ENCODE results near the gene DAND5.

DAND5 gene

DNA sequence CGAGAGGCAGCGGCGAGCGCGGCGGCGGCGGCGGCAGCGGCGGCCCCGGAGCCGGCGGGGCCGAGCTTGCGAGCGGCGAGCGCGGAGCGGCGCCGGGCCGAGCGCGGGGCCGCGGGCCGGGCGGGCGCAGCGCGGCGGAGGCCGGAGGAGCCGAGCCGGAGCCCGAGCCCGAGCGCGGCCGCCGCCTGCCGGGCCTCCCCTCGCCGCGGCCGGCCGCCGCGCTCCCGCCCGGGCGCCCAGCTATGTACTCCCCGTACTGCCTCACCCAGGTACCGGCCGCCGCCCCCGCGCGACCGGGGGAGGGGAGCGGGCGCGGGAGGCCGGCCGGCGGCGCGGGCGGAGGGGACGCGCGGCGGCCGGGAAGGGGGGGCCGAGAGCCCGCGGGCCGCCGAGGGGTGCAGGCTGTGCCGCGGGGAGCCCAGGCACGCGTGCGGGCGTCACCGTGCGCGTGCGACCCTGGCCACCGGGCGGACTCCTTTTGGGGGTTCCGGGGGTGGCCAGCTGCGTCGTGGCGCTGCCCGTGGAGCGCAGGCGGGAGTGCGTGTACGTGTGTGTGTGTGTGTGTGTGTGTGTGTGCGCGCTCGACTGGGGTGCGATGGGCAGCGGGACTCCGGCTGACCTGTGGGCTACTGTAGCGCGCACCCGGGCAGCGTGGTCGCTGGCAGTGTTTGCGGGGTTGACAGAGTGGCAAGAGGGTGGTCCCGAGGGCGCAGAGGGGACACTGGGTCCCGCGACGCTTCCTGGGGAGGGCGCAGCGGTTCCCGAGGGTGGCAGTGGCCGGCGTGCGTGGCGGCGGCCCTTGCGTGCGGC is 26.4 kb downstream of the DAND5 start:
- DNase-seq: no peak

DNA sequence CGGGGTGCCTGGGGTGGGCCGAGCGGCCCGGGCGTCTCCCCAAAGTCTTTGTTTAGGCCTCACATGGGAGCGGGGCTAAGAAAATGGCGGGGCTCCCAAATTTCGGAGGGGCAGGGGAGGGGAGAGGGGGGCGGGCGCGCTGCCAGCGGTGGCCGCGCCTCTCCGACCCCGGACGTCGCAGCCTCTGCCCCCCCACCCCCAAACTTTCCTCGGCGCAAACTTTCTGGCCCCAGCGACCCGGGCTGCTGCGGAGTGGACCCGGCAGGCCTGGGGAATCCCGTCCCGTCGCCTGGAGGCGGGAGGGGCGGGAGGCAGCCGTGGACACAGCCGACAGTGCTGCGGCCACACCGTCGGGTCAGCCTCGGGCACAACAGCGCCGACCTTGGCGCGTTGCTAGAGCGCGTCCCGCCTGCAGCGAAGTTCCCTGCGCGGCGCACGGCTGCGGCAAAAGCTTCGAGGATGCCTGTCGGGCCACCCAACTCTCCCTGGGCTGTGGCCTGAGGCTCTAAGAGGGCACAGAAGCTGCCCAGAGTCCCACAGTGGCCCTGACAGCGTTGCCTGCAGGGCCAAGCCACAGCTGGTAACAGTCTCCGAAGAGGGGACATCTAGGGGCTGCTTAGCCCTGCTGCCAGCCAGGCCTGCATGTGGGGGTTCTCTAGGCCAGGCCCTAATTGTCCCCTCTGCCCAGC is 27.2 kb downstream of the DAND5 start:
- no peak for DNase-seq

DNA sequence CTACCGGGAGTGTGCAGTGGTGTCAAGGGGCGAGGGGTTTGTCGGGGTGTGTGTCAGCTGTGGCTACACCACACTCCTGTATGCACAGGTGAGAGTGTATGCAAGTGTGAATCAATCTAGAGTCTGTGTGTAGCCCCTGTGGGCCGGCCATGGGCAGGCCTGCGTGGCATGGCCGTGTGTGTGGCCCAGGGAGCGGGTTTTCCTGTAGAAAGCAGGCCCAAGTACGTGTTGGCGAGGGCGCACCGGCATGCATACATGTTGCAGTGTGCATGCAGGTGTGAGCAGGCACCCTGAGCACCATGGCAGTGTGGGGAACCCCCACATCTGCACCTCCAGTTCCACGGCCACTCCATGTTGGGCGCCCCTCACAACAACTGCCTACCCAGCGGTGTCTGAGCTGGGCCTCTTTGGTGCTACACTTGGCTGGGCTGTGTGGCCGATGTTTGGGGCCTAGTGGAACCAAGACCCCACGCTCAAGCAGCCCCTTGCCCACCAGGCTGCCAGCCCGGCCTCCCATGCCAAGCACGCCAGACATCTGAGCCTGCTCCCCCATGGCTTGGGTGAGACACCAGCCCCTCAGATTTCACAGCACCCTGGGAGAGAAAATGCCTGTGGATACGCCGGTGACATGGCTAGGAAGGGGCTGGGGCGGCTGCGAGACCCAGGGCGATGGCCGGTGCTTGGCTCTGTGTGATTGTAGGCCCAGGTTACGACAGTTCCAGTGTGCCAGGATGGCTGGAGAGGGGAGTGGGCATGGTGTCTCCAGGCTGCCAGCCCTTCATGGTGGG is 28.0 kb downstream of the DAND5 start:
- DNase-seq: no peak

DNA sequence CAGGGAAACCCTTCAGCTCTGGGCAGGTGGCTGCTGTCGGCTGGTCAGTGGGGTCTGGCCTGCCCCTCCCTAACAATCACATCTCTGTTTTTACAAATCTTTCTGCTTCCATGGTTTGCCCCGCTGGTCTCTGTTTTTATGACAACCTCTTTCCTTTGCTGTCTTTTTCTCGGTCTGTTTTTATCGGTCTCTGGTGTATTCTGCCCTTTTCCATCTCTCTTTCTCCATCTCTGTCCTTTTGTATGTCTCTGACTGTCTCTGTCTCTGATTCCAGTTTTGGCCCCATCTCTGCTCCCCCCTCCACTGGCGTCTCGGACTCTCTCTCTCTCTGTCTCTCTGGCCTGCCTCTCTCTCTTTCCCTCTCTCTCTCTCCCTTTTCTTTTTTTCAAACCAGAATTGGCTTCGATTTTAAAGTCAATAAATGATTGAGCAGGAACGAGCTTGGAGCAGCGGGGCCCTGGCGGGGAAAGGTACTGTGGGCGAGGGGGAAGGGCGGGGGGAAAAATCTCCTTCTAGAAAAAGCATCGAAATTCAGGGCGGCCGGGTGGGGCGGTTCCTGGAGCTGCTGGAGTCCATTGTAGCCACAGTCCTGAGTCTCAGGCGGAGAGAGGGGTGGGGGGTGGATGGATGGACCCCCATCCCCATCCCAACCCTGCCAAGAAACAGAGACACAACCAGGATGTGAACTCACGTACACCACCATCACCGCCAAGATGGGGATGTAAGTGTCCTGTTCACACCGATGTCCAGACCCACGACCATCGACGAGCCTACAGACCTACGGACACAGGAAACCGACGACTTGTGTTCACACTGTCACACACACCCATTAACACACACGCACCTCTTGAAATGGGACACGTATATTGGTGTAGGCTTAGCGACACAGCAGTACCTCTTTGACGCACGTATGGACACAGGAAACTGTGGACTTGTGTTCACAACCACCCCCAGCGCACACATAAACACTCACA is 28.9 kb downstream of the DAND5 start:
- DNase-seq: no peak

DNA sequence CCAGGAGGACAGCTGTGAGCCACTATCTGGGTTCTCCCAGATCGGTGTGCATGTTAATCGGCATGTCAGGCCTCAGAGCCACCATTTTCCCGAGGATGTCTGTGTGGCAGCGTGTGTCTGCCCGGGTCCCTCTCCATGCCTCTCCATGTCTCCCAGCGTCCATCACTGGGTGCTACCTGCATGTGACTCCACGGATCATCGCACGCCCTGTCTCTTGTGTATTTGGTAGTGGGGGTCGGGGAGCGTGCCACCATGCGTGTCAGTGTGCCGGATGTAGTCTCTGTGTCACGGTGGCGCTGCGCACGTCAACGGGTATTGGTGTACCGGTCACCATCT is 31.8 kb downstream of the DAND5 start:
- no peak for DNase-seq

DNA sequence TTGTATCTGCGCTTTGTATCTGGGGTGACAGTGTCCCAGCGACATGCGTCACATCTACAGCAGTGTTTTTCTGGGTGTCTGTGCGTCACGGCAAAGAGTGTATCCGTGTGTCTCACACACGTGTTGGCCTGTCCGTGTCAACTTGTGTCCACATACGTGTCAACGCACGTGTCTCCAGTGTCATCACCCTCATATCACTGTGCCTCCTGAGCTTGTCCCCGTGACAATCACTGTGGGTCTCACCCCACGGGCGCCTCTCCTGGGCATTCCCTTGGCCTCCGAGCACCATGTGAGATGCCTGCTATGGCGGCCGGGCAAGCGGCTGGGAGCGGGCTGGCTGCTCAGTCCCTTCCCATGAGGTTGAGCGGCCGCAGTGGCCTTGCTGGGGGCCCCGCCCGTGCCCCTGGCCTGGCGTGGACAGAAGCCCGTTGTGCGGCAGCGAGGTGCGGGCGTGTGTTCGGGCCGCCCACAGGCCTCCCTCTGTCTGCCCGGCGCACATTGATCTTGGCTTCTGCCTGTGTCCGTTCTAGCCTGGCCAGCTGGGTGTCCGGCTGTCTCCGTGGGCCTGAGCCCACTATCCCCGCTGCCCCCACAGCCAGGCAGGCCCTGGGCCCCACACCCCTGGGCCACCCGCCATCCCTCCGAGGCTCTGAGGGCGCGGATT is 32.3 kb downstream of the DAND5 start:
- no peak for DNase-seq

DNA sequence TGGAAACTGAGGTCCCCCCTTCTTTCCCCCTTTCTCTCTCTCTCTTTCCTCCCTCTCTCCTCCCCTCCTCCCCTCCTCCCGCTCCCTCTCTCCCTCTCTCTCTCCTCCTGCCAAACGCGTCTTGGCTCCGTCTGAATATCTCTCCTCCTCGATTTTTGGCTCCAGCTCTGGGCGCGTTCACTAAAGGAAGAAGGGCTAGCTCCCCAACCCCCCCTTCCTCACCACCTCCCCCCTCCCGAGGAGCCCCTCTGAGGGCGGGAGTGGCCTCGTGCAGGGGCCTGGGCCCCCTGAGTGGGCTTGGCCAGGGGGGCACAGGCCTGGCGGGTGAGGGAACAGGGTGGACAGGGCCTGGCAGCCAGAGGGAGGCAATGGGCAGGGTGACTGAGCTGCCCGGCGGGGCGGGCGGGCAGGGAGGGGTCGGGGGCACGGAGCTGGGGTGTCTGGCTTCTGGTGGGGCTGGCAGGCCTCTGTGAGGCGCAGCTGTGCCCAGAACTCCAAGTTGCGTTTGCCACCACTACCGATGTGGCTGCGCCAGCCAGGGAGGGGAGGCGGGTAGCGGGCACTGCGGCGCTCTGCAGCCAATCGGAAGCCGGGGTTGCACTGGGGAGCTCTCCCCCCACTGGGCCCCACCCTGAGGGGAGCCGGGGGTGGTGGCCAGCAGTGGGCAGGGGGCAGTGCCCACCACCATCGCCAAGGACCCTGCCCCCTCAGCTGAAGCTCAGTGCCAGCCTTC is 33.0 kb downstream of the DAND5 start:
- no peak for DNase-seq

DNA sequence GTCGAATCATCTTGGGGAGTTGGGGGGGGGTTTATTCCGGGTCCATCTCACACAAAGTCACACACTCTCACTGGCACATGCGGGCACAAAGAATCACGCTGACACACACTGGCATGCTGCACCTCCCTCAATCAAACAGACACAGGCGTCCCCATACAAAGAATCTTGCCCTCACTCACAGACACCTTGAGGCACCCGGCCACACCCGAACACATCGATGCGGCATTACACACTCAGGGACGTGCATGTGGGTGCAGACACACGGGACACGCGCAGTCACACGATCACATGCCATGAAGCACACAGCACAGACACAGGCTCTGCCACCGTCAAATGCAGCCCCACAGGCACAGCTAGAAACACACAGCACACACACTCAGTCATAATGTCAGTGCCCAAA is 33.7 kb downstream of the DAND5 start:
- DNase-seq: no peak

DNA sequence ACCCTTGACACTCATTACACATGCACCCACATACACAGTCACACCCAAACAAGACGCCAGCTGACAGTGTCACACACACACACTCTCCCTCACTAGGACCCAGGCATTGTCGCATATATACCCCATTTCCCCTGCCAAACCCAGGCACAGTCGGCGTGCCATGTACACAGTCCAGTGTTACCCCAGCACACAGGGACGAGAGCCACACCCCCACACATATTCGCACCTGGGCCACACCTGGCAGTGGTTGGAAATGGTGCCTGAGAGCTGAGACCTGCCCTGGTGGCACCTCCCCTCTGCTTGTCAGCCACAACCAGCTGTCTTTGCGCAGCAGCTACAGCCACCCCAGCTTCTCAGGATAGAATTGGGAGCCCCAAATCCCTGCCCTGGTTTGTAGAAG is 34.9 kb downstream of the DAND5 start:
- DNase-seq: no peak

DNA sequence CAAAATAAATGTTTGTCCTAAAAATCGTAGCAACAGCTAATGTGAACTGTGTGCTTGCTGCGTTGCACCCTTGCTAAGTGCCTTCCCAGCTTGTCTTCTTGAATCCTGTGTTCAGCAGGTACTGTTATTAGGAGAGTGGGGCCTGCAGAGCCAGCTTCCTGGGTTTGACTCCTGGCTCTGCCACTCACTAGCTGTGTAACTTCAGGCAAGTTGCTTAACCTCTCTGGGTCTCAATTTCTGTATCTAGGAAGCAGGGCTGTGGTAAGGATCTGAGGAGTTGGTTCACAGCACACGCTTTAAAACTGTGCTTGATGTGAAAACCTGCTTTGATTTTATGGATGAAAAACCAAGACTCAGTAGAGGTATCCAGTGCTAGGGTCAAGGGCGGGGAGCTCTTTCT is 35.9 kb downstream of the DAND5 start:
- no peak for DNase-seq

DNA sequence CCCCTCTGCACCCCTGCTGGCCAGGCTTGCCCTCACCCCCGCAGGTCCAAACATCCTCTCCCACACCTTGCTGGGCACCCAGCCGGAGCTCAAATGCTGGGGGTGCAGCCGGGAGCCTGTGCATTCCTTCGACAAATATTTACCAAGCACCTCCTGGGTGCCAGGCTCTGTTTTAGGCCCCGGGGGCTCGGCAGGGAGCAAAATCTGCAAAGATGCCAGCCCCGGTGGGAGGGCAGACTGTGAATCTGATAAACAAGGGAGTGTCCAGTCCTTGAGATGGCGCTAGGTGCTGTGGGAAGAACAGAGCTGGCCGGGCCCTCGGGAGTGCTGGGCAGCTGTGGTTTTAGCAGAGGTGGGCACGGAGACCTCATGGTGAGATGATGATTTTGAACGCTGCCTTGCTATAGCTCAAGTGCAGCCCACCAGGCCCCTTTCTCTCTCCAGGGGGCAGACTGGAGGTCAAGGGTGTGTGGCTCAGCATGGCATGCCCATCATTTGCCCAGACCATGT is 36.5 kb downstream of the DAND5 start:
- no peak for DNase-seq

DNA sequence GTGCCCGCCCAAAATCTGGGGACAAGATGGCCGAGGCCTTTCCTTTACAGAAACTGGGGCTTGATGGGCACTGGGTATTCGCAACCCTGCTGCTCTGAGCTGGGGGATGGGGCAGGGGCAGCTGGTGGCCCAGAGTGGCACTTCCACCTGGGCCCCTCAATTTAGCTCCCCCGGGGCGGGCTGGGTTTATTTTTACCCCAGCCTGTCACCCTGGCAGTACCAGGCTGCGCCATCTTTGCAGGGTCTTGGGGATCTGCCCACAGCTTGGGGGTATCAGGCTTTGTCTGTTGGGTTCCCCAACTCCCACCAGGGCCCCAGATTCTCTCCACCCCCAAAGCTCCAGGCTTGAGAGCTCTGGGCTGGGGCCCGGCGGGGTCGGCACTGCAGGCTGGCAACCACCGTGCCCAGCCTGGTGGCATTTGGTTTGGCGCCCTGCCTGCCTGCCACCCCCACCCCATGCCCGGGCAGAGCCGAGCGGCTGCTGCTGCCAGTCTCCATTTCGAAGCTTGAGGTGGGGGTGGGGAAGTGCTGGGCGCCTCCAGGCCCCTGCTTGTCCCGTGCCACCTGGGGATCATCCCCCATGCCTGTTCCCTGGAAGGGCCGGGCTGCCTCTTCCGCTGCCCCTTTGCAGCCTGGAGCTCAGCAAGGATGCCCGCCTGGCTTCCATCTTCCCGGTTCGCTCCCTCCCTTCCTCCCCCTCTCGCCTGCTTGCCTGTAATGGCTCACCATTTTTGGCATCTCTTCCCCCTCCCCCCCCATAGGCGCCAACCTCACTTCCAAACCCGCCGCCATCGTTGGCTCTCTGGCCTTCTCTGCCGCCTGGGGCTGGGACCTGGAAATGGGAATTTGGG is 37.3 kb downstream of the DAND5 start:
- no peak for DNase-seq

DNA sequence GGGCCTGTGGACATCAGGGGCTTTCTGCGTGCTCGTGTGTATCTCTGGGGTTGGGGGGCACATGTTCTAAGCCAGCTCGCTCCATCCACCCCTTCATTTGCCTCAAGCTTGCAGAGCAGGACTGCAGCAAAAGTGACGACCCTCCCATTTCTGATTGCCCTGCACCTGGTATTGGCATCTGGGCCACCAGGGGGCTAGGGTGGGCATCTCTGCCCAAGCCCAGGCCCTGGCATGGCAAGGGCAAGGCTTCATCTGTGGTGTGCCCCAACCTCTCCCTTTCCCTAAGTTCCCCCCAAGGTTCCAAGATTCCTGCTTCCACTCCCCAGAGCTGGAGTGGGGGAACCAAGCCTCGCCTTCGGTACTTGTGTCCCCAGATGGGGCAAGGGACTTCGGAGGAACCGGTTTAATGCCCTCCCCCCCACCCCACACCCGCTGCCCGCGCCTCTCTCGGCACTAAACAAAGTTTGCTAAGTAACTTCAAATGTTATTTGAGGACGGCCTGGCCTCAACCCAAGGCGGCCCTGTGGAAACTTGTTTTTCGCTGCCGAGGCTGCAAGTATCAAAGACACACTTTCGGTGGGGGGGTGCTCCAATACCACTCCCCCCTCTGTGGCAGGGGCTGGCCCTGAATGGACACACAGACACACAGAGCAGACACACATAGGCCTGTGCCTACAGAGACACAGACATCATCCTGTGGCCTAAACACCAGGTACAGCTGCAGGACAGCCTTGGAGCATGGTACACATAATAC is 38.1 kb downstream of the DAND5 start:
- no peak for DNase-seq

DNA sequence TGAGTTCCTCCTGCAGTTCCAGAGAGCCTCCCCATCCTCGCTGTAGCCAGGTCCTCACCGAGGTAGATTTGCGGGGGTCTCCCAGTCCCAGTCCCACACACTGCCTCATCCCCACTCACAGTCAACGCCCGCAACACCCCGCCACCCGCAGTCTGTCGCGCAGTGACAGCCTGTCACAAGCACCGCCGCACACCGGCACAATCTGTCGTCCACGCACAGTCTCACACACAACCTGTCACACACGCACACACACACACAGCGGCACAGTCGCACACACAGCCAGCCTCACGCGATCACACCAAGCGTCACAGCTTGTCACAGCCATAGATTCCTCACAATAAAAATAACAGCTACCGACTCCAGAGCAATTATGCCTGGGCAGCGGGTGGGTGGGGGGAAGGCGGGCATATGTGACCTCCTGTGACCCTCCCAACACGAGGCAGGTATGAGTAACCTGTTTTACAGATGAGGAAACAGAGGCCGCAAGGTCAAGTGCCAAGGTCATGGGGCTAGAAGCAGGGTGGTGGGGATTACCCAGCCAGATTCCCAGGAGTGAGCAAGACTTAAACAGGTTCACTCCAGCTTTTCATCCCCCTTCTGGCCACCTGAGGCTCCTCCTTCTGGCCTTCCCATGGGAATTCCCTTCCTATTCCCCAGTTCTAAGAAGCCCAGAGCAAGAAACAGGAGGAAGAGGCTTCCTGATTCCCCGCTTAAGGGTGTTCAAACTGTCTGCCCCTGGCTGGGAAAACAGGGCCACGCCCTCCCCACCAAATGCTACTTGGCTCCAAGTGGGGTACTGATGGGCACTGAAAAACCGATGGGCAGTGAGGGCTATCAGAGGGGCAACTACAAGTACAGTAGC is 39.8 kb downstream of the DAND5 start:
- no peak for DNase-seq

DNA sequence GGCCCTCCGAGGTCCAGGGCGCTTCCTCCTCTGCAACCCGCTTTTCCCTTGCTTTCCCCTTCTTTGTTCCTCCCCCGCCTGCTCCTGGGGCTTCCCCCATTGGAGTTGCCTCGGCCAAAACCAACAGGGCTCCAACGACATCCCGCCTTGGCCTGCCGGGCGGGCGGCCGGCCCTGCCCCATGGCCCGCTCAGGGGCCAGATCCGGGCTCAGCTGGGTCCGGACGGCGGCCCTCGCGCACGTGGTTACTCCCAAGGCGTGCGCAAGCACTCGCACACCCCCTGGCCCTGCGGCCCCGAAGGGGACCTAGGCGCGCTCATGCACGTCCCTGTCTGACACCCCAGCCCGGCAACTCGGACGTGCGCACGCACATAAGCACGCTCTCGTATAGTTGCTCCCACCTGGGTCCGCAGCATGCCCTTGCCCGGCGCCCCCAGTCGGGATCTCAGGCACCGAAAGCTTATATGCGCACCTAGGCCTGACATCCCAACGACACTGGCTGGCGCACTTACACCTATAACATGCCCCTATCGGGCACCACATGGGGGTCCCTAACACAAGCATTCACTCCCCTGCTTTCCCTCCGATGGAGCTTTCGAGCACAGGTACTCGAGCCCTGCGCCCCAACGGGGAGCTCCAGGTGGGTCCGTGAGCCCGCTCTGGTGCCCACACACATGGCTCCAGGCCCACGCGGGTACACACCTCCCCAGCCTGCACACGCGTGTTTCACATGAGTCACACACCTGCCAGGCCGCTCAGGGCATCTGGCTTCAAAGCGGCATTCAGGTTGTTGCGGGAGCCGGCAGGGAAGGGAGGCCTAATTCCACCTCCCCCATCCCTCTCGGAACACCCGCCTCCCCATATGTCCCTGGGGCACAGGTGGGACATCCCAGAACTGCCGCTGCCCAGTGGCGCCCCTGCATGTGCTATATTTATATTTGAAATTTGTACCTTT is 40.9 kb downstream of the DAND5 start:
- DNase-seq: no peak

DNA sequence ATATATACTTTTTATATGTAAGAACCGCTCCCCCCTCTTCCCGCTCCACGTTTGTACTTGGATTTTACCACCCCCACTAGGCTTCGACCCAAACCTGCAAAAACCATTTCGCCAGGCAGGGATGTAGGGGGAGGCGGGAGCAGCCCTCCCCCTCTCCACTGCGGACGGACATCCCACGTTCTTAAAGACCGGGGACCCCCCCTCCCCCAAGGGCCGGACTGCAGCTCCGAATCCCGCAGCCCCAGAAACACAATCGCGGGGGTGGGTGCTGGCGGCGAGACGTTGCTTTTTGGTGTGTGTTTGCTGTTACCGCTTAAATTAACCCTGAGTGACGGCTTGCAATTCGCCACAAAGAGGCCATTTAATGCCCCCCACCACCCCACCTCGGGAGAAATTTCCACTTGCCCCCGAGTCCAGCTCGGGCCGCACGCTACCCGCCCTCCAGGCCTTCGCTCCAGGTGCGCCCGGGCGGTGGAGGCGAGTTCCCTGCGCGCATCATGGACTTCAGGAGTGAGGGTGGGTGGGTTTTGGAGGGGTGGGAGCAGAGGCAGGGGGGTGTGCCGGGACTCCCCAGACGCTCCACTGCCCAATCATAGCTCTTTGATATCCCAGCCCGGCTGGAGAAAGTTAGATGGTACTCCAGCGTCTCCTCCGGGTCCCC is 41.7 kb downstream of the DAND5 start:
- DNase-seq: no peak

Data from NCI-H1048 (cell line).